CD4-positive, alpha-beta T cell treated with Interleukin-6 for 4 hours (primary cell): ENCODE results near the gene CKLF.
"Not testable (repeated sequence)": the region's sequence is repeated elsewhere in the genome, so short reads cannot be mapped to it uniquely, and the experiment has no call there.

Experiments
- DNase-seq: peaks from one replicate; pipeline ENCODE4 v3.0.0-alpha.2; 2020; ENCODE audit warnings: mixed read lengths

The CKLF gene, protein sequence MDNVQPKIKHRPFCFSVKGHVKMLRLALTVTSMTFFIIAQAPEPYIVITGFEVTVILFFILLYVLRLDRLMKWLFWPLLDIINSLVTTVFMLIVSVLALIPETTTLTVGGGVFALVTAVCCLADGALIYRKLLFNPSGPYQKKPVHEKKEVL

DNA sequence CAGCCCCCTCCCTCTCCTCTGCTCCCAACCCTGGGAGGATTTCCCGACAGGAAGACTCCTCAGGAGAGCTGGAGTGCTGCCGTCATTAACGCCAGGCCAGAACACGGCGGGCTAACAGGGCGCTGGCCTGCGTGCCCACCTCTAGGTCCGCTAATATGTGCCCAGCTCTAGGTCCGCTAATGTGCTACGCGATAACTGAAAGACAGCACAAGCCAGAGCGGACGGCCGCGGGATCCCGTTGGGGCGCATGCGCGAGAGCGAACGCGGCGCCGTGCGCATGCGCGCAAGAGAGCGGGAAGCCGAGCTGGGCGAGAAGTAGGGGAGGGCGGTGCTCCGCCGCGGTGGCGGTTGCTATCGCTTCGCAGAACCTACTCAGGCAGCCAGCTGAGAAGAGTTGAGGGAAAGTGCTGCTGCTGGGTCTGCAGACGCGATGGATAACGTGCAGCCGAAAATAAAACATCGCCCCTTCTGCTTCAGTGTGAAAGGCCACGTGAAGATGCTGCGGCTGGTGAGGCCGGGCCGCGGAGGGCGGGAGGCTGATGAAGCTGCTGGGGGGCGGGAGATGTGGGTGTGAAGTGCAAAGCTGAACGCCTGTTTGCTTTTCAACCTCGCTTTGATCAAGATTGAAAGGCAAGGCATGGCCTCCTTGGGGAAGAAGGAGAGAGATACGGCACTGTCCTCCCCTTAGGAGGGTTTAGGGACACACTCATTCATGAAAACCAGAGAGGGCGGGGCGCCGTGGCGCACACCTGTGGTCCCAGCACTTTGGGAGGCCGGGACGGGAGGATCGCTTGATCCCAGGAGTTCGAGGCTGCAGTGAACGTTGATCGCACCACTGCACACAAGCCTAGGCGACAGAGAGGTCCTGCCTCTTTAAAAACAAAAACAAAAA is at the start of gene CKLF:
Gene CKLF (plus strand): TSS at position 291 of the 892 bp plus-strand sequence. CDS start 140 bp downstream, at position 431.
- DNase-seq: peak; percentile 90

DNA sequence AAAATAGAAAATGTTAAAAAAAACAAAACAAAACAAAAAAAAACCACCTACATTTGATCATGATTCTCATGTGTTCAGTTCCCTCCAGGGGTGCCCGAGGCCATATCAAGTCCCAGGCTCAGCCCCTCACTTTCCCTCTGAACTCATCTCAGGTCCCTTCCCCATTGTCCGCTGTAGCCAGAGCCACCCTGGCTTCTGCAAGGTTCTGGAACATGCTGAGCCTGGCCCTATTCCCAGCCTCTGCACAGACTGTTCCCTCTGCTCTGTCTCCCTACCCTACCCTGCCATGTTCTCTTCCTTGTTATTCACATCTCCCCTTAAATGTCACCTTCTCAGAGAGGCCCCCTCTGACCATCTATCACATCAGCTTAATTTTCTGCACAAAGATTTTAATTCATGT is 49.3 kb upstream of the CKLF start:
- no peak for DNase-seq

DNA sequence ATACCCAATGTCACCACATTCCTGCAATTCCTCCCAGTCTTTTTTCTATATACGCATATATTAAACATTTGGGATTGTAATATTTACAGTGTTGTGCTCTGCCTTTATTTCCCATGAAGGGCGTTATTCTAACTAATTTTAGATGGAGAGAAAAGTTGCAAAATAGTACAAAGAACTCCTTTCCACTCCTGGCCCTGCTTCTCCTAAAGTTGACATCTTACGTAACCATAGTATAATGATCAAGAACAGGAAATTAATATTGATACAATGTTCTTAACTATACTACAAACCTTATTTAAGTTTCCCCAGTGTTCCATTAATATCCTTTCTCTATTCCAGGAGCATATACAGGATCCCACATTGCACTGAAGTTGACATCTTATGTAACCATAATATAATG is 48.8 kb upstream of the CKLF start:
- no peak for DNase-seq

DNA sequence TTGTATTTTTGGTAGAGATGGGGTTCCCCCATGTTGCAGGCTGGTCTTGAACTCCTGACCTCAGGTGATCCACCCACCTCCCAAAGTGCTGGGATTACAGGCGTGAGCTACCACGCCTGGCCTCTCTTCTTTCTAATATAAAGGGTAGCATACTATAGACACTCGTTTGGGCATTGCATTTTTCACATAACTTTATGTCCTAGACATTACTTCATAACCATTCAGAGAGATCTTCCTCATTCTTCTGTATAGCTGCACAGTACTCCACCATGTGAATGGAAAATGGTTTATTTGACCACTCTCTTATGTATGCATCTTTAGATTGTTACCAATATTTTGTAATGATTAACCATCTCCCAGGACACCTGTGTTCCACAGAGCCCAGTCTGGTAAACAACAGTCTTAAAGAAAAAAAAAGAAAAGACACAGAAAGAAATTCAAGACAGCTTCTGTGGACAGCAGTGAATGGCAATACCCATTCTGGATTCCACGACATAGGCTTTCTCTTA is 44.6 kb upstream of the CKLF start:
- no peak for DNase-seq

DNA sequence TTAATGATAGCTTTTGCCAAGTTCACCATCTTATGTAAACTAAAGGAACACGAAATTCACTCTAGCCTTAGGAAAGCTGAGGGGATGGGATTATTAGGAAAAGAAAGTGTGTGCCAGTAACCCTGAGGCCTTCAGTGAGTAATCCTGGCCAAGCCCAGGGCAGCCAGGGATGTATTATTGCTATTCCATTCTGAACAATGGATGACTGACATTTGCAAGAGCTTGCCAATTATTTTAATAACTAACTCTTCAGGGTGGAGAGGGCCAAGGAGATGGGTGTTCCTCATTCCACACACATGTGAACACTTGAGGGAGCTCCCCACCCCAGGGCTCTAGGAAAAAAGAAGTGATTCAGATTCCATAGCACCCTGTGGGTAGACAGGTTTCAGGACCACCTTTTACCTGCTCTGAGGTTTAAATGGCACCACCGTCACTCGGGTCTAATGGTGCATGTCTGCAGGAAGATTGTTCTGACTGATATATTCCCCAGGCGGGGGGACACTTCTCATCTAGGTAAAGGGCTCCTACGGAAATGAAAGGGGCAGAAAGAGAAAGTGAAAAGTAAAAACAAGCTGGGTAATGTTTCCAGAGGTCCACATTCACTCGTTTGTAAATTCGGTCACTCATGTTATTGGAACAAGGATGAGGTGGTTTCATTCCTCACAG is 44.0 kb upstream of the CKLF start:
- DNase-seq: no peak

DNA sequence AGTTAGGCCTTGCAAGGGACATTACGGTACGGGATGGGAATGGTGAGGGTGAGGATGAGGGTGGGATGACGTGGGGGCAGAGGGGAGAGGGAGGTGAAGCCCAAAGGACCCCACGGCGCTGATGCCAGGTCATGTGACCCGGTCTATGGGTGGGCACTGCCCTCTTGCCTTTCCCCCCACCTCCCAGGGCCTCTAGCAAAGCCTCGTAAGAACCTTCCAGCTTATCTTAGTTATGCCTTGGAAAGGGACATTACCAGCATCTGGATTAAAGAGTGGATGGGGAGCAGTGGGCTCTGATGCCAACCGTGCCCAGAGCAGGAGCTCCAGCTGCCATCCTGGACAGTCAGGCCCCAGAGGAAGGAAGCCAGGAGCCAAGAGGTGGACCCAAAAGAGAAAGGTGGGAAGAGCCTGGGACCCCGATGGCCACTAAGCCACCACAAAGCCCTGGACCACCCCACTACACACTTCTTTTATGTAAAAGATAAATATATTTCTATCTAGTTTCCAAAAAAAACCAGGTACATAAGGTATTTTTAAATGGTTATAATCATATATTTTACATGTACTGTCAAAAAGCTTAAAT is 43.4 kb upstream of the CKLF start:
- DNase-seq: no peak

DNA sequence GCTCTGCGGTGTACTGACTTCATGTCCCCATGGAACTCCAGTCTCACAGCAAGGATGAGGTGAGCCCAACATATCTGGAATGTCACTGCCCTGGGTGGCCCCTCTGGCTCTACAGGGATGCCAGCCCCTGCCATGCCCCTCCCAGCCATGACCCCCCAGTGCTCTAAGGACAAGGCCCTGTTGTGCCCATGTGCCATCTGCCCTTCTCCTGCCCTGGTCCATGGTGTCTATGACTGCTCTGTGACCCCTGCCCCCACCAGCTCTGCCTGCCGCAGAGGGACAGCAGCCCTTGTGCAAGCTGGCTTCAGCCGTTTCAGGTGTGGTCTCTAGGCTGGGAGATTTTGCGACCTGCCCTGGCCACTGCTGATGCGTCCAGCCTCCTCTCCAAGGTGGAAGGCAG is 42.8 kb upstream of the CKLF start:
- DNase-seq: no peak

DNA sequence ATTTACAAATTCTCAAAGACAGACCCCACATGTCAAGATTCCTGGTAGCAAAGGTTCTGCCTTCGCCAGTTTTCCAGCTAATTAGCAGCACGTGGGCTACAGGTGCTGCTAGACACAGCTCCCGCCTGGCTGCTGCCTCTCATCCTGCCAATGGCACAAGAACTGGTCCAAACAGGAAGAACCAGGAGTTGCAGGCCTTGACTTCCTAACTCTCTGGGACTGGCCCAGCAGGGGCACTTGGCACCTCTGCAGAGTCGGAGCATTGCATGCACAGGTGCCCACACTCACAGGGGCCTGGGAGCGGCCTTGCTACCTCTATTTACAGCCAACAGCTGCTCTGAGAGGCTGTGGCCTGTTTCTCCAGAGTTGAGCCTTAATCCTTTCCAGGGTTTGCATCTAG is 42.1 kb upstream of the CKLF start:
- no peak for DNase-seq

DNA sequence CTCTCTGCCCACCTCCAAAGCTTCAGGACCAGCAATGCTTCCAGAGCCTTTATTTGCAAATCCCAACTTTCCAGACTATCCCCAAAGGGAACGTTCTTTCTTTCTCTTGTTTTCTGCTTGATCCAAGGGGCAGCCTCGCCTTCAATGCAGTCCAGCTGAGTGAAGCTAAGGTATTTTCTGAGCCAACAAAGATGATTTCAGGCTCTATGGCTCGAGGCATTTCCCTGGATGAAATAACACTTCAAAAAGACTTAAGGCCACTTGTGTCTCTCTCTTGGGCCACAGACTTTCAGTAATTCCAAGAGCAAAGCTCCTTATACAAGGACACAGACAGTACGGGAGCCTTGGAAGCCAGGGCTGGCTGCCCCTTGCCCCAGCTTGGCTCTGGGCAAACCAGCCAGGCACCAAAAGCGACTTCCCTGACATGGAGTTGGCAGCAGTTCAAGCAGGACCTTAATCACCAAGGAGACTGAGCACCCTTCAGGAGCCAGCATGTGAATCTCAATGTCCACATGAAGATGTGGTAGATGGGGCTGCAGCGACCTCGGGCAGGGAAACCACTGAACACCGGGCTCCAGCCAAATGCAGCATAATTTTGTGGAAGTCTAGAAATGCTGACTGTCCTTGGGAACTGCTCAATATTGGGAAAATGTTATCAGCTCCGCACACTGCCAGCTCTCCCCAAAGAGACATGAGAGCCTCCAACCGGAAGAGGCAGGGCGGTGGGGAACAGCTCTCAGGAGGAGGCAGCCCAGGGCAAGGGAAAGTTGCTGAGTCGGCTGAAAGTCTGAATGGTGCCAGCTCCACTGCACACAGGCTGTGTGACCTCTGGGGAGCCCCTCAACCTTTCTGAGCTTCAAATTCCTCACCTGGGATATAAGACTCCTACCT is 41.4 kb upstream of the CKLF start:
- no peak for DNase-seq

DNA sequence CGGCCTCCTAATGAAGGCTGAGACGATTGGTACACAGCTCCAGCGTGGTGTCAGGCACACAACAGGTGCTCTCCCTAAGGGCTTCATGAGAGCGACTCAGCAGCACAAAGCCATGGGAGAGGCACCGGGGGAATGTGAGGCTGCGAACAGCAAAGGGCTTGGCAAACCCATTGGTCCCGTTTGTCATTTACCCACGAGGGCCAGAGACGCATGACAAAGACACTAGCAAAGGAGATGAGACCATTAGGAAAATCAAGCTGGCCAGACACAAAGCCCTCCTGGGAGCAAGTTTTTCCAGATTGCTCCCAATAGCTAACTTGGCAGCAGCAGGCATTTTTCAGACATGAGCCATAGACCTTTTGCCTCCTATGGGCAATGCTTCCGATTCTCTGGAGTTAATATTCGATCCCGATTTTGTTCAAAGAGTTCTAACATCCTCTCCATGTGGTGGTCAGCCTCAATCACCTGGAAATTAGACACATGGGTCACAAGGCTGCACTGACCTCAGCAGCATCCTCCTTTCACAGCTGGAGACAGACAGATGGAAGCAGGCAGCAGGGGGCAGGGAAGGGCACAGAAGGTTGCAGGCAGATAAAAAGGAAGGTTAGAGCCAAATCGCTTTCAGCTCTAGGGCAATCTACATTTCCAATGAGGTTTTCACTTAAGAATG is 40.6 kb upstream of the CKLF start:
- peak; percentile 52 for DNase-seq

DNA sequence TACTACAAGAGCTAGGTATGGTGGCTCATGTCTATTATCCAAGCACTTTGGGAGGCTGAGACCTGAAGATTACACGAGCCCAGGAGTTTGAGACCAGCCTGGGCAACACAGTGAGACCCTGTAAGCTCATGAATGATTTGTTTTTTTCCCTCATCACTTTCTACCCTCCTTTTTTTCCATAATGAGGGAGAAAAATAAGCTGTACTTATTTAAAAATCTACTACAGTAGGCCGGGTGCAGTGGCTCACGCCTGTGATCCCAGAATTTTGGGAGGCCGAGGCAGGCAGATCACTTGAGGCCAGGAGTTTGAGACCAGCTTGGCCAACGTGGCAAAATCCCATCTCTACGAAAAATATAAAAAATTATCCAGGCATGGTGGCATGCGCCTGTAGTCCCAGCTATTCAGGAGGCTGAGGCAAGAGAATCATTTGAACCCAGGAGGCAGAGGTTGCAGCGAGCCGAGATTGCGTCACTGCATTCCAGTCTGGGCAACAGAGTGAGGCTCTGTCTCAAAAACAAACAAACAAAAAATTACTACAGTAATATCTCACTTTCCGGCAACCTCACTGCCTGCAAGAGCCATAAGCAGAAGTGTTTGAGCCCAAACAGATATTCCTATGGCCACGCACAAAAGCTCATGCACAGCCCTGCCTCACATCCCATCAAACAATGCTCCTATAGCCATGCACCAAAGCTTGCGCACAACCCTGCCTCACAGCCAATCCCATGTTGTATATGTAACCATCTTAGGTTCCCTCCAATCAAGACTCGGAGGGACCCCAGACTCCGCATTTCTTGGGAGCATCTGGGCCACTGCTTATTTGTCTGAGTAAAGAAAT is 39.9 kb upstream of the CKLF start:
- no peak for DNase-seq

DNA sequence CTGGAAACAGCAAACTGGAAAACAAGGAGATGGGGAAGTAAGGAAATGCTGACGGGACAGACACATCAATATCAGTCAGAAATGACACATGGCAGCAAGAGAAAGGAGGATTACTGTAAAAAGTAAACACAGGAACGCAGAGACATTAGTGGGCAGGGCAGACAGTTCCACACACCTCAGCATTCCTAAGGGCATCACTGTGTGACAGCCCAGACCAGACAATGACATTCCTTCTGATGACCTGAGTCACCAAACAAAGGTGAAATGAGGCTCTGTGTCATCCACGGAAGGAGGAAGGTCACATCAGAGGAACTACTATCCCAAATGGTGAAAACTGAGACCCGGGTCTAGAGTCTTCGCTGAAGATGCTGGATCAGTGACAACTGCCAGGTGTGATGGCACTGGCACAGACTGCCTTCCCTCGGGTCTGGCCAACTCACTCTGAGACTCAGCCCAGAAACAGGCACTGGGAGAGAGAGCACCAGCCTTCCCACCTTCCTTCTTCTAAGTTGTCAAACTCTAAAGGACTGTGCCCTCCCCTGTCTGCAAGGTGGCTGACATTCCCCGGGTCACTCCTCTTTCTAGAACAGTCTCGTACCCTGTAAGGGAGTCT is 39.2 kb upstream of the CKLF start:
- DNase-seq: no peak

DNA sequence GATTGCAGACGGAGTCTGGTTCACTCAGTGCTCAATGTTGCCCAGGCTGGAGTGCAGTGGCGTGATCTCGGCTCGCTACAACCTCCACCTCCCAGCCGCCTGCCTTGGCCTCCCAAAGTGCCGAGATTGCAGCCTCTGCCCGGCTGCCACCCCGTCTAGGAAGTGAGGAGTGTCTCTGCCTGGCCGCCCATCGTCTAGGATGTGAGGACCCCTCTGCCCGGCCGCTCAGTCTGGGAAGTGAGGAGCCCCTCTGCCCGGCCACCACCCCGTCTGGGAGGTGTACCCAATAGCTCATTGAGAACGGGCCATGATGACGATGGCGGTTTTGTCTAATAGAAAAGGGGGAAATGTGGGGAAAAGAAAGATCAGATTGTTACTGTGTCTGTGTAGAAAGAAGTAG is 38.0 kb upstream of the CKLF start:
- DNase-seq: not testable (repeated sequence)

DNA sequence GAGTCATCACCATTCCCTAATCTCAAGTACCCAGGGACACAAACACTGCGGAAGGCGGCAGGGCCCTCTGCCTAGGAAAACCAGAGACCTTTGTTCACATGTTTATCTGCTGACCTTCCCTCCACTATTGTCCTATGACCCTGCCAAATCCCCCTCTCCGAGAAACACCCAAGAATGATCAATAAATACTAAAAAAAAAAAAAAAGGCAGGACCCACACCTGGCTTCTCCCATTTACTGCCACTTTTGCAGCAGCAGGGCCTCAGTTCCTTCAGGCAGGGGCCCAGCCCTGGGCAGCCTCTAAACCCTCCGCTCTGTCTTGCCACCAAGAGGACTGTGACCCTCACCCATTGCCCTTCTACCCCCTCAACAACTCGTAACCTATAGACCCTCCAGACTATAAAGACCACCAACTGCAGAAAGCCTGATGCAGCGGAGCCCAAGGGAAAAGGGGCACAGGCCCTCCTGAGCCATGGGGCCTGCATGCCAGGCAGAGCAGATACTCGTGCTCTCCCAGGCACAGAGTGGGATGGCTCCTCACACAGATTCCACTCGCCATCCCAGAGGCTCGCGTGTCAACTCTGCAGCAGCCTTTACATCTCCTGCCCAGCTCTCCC is 37.3 kb upstream of the CKLF start:
- not testable (repeated sequence) for DNase-seq

DNA sequence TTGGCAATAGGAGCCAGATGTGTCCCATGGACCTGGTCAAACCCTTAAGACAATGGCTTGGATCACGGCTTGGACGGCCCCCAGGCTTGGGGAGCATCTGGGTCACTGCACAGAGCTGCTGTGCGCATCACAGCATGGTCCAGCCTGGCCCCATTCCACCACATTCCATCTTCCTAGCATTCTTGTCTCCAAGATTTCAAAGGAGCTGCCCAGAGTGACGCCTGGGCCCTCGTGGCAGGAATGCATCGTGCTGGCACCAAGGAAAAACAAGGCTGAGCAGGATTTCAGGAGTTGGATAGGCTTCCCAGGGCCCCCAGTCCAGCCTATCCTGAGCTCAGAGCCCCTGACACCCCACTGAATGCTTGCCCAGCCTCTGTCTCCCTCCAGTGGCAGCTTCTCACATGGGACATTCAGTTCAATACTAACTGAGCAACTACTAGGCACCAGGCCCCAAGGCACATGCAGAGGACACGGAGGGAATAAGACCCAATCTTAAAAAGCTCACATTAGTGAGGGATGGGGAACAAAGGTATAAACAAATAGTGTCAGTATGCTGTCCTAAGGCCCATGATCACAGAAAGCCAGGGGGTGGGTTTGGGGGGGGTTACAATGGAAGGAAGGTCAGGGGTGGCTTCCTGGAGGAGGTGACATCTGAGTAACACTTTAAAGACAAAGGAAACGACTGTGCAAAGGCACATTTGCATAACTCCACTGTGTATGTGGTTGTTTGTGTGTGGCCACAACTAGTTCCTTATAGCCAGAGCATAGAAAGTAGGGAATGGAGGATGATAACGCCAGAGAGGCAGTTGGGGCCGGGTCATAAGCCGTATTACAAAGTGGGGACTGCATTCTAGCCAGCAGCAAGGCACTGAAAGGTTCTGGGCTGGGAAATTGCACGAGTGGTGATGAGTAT is 36.5 kb upstream of the CKLF start:
- peak; percentile 42 for DNase-seq

DNA sequence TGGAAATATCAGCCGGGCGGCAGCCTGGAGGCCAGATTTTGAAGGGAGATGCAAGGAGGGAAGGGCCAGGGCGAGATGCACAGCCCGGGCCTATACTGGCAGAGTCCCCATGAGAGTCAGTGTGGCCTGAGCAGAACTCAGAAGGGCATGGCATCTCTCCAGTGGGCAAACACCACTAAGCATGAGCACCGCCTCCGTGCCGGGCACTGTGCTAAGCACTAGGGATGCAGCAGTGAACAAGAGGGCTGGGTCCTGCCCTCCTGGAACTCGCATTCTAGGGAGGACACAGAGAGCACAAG is 35.9 kb upstream of the CKLF start:
- DNase-seq: no peak

DNA sequence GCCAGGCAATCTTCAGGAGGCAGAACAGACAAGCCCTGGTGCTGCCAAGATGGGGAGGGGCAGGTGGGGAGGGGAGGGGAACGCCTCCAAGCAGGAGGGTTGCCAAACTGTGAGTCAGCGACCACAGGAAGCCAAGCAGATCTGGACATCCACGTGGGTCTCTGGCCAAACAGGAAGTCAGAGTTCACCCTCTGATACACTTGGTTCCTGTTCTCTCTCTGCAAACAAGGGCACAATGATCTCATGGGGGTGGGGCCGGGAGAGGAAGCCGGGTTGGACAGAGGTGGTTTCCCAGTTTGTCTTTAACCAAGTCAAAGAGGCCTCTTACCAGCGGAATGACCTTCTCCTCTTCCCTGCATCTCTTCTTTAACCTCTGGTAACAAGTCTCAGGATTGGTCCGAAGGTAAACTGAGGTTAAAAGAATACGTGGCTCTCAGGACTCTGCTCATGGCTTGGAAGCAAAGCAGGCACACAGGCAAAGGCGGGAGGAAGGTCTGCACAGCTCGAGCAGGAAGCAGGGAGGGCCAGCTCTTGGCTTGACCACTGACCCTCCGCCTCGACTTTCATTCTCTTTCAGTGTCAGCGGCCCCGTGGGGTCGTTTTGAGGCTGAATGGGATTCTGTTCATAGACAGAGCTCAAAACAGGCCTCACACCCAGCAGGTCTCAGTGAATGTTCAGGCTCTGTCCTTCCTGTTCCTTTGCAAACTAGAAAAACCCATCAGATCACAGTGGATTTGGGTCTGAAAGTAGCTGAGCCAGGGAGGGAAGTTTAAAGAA is 35.4 kb upstream of the CKLF start:
- DNase-seq: peak; percentile 93
